ENCODE results near the gene C19orf67.

C19orf67 gene

DNA sequence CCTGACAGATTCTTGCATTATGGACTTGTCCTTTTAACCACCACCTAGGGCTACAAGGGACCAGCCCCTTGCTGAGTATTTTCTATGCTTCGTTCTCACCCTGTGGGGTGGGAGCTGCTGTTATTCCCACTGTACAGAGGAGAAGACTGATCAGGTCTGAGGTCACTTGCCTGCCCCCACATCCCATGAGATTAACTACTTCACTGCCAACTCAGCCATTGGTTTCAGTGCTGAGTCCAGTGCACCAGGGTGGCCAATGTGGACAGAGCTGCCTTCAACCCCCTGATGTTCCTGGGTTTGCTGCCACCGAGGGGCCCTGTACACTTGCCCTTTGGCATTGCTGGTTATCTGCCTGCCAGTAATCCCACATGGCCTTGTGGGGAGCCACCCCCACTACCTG, 25.1 kb upstream of the C19orf67 start:
- in situ Hi-C loops (cut with MboI; ENCODE audit: low sequenced_read_pairs) = no loop called here

GRCh38 chr19:14107581-14108461, 22.2 kb upstream of the C19orf67 start:
- in situ Hi-C loops (cut with MboI; ENCODE audit: low sequenced_read_pairs) = no loop called here

- in situ Hi-C loops (cut with MboI; ENCODE audit: low sequenced_read_pairs) = no loop called here
Measured at GRCh38 chr19:14106840-14107239, 21.3 kb upstream of the C19orf67 start.

DNA sequence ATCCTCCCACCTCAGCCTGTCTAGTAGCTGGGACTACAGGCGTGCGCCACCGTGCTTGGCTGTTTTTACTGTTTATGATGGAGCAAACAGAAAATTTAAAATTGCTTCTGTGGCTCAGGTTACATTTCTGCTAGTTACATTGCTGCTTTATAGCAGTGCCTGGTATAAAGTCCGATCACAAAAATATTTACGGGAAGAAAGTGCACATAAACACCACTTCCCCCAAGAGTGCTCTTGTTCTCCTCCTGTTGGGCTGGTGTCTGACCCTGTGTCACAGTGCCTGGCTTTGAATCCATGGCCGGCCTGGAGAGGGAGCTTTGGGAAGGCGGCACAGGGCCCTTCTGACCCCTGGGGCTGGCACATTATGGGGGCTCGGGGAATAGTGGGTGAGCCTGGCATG, 20.1 kb upstream of the C19orf67 start:
- in situ Hi-C loops (cut with MboI; ENCODE audit: low sequenced_read_pairs) = no loop called here

GRCh38 chr19:14103310-14103709, 17.7 kb upstream of the C19orf67 start:
- in situ Hi-C loops (cut with MboI; ENCODE audit: low sequenced_read_pairs) = no loop called here

DNA sequence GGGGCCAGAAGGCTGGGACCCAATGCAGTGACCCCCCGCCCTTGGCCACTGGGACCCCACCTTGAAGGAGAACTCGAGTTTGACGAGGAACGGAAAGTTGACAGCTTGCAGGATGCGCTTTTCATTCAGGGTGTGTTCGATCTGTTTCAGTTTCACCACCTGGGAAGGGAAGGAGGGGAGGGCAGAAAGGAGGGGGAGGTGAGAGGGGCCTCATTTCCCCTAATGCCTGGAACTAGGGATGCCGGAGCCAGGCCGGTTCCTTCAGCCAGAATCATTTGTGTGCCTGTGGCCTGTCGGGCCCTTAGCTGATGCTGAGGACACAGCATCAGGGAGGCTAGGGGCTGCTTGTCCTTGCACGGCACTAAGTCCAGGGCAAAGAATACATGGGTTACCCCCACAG, 17.2 kb upstream of the C19orf67 start:
- in situ Hi-C loops (cut with MboI; ENCODE audit: low sequenced_read_pairs) = no loop called here

DNA sequence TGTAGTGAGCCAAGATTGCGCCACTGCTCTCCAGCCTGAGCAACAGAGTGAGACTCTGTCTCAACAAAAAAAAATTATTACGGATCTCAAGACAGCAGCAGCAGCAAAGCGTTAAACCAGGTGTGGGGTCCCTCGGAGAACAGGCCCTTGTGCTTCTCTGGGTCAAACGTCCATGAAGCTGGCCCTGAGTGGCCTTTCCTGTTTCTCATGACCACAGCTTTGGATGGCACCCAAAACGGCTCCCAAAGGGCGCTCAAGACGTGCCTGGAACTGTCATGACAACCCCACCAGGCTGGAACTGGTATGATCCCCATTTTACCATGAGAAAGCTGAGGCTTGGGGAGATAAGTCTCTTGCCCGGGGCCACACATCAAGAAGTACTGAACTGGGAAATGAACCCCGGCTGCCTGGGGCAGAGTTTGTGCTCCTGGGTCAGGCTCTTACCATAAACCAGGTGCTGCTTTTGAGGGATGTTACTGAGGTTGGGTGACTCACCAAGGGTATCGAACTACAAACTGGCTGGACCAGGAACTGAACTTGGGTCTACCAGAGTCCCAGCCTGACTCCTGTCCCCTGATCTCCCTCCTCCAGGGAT, 16.6 kb upstream of the C19orf67 start:
- in situ Hi-C loops (cut with MboI; ENCODE audit: low sequenced_read_pairs) = no loop called here

- in situ Hi-C loops (cut with MboI; ENCODE audit: low sequenced_read_pairs) = no loop called here
Measured at GRCh38 chr19:14101003-14101545, 15.5 kb upstream of the C19orf67 start.

- in situ Hi-C loops (cut with MboI; ENCODE audit: low sequenced_read_pairs) = no loop called here
Measured at GRCh38 chr19:14097532-14098151, 12.1 kb upstream of the C19orf67 start.

DNA sequence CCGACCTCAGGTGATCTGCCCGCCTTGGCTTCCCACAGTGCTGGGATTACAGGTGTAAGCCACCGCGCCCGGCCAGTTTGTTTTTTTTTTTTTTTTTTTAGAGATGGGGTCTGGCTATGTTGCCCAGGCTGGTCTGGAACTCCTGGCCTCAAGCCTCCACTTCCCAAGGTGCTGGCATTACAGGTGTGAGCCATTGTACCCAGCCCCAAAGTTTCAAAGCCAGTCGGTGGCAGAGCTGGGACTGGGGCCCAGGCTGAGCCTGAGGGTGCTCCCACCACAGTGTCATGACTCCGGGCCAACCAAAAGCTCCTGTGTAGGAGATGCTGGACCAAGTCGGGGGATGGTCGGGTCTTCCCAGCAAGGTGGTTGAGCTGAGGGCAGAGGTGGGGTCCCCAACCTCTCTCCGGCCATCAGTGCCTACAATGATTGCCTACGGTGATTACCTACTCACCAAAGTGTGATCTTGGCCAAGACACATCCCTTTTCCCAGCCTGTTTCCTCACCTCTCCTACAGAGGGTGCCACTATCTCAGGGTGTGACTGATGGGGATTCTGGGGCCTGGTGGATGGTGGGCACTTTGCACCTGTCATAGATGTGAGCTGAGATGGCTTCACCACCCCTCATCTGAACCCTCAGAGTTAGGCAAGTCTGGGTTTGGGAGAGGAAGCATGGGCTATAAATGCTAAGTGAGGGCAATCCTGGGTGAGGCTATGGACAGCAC, 10.8 kb upstream of the C19orf67 start:
- in situ Hi-C loops (cut with MboI; ENCODE audit: low sequenced_read_pairs) = no loop called here

- in situ Hi-C loops (cut with MboI; ENCODE audit: low sequenced_read_pairs) = no loop called here
Measured at GRCh38 chr19:14094854-14095253, 9.3 kb upstream of the C19orf67 start.

DNA sequence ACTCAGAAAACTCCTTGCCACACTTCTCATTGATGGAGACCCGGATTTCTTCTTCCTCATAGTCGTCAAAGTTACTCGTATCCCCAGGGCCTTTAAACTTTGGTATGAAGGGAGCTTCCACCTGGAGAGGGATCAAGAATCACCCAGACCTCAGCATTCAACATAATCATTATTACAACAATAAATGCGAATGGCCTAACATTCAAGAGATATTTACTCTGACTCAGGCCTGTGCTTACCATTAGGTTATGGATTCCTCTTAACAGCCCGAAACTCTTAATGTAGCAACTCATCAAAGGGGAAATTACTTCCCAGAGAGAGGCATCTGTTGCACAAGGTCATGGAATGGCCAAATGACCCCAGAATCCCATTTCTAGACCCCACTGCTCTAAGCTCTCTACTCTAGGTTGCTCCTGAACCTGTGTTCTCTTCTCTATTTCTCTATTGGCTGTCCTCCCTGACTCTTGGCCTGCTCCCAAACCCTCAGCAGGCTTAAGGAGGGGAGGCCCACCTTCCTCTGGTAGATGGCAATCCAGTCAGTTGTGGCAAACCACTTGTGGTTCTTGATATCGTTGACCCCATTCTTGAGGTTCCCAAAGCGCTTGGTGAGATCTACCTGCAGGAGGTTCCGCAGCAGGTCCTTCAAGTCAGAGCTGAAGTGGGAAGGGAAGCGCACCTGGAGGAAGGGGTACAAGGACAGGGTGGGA, 7.7 kb upstream of the C19orf67 start:
- in situ Hi-C loops (cut with MboI; ENCODE audit: low sequenced_read_pairs) = no loop called here

DNA sequence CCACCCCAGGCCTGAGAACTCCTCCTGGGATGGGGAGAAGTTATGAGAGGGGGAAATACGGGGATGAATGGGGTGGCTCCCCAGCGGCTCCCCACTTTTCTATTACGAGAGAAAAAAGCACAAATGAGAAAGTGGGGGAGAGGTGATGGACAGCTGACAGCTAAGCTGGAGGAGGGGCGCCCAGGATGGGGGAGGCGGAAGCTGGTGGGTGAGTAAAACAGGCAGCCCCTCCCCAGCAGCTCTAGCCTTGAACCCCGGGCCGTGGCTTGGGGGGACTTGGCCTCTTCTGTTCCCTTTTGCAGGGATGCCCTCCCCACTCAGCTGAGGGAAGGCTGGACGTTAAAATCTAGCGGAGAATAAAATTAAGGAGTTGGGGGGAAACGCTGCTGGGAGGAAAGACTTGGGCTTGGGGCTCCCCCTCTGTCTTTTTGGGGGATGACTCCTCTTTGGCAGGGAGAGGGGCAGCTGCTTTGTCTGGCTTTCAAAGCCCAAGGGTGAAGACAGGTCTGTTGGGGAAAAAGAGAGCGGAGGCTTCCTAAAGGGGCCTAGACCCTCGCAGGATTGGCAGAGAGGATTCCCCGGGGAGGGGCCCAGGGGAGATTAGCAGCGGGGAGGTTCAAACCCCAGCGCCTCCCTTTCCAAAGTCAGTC, 6.4 kb upstream of the C19orf67 start:
- in situ Hi-C loops (cut with MboI; ENCODE audit: low sequenced_read_pairs) = no loop called here

DNA sequence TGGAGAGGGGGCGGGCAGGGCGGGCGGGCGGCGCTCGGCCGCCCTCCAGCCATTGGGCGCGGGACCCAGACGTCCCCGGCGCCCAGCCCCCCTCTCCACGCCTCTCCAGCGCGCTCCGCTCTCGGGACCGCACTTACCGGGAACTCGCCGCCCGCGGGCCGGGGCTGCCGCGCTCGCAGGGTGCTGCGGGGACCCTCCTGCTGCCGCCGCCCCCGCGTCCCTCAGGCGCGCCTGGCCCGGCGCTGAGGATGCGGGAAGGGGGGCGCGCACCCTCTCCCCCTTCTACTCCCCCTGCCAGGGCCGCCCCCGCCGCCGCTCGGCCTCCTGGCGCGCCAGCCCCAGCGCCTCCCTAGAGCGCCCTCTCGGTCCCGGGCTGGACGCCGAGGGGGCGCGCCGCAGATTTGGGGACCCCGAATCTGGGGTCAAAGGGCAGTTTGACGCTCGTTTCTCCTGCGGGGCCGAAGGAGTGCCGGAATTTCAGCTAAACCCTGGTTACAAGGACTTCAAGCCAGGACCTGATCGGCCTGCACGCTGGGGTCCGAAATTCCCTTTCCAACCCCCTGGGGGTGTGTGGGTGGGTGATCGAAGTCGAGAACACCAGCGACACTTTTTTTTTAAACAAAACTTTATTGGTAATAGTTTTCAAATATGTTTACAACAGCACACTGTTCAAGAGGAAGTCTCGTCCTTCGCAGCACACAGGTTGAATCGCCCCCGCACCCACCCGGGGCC, 5.7 kb upstream of the C19orf67 start:
- in situ Hi-C loops (cut with MboI; ENCODE audit: low sequenced_read_pairs) = no loop called here

GRCh38 chr19:14090509-14091080, 5.0 kb upstream of the C19orf67 start, which contains the start of gene SAMD1:
SAMD1 (minus strand) TSS chr19:14090751.
- in situ Hi-C loops (cut with MboI; ENCODE audit: low sequenced_read_pairs) = no loop called here

GRCh38 chr19:14089662-14090508, 4.3 kb upstream of the C19orf67 start:
- in situ Hi-C loops (cut with MboI; ENCODE audit: low sequenced_read_pairs) = no loop called here

- in situ Hi-C loops (cut with MboI; ENCODE audit: low sequenced_read_pairs) = no loop called here
Measured at GRCh38 chr19:14089412-14089661, 3.8 kb upstream of the C19orf67 start.
